Fibroblast of lung (primary cell): ENCODE measurements around the gene S100A12.

Source experiments
- CTCF ChIP-seq, 2 donors: IDR thresholded peaks in 1 of 2; conservative IDR thresholded peaks in 1 of 2; 1 replicate in 1 of 2; 2 replicates in 1 of 2; pipeline ENCODE4 v1.5.1; 2011 to 2012; ENCODE audit warnings: low read length in 2 of 2, control low read depth in 1 of 2, inconsistent platforms in 1 of 2, low read depth in 1 of 2, mild to moderate bottlenecking in 1 of 2
- EZH2 ChIP-seq: IDR thresholded peaks from 2 replicates; pipeline ENCODE4 v1.5.1; 2012; ENCODE audit warnings: low read length, control low read depth, mild to moderate bottlenecking; ENCODE audit errors: missing control alignments

GRCh38 chr1:153348511-153349362, 26.7 kb downstream of the S100A12 start, which contains the start of gene PGLYRP4:
- TF ChIP-seq CTCF (conservative IDR thresholded peaks at IDR 0.05 in 1 of 2, IDR thresholded peaks at IDR 0.05 in 1 of 2; ENCODE audit: low read depth in 1 of 2, low read length in 2 of 2) (no peak), EZH2 (no peak)
